ENCODE results near the gene P2RY6. TPM values are rescaled to one million over a fixed set of nuclear protein-coding genes. Genes with fewer than 3 reads are reported as not detected.
A peak's percentile ranks its signal among the peaks of the same experiment; 100 is the strongest.
"Not testable (repeated sequence)": the region's sequence is repeated elsewhere in the genome, so short reads cannot be mapped to it uniquely, and the experiment has no call there.

The P2RY6 gene
- total and polyA plus RNA-seq, 2 donors from 2014 or later: 6.7 to 17.9 TPM

DNA sequence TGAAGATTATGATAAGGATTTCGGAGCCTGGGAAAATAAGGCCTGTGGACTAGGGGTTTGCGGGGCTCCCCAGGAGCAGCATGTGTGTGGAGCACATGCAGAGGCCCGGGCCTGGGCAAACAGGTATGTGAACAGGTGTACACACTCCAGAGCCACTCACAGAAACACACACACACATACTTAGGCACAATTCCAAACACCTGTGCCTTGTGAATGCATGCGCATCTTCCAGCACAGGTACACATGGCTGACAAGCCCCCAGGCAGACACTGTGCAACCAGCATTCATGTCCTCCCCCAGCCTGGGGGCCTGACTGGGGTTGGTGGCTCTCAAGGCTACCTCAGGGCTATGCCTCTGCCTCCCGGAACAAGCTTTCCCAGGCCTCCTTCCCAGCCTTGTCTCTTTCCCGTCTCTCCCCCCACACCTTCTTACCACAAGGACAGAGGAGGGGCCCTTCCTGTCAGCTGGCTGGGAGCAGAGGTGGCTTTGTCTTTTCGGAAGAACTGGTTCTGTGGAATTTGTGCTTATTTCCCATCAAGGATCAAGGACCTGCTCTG, 2.6 kb upstream of the P2RY6 start:
- H3K4me1 ChIP-seq (ENCODE audit: control insufficient read depth in 2 of 3, insufficient read depth in 2 of 3, low read depth in 1 of 3, low read length in 3 of 3): peaks cover 0 to 30% (median 18%) of the 10 kb centered on the region in 3 donors
- TF ChIP-seq, protein P1, sequence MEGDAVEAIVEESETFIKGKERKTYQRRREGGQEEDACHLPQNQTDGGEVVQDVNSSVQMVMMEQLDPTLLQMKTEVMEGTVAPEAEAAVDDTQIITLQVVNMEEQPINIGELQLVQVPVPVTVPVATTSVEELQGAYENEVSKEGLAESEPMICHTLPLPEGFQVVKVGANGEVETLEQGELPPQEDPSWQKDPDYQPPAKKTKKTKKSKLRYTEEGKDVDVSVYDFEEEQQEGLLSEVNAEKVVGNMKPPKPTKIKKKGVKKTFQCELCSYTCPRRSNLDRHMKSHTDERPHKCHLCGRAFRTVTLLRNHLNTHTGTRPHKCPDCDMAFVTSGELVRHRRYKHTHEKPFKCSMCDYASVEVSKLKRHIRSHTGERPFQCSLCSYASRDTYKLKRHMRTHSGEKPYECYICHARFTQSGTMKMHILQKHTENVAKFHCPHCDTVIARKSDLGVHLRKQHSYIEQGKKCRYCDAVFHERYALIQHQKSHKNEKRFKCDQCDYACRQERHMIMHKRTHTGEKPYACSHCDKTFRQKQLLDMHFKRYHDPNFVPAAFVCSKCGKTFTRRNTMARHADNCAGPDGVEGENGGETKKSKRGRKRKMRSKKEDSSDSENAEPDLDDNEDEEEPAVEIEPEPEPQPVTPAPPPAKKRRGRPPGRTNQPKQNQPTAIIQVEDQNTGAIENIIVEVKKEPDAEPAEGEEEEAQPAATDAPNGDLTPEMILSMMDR (IDR thresholded peaks at IDR 0.05; ENCODE audit: borderline replicate concordance, extremely low read depth, insufficient read depth): no peak
- H3K27me3 ChIP-seq (ENCODE audit: control insufficient read depth, insufficient read depth, low read length): peaks cover 4% of the 10 kb centered on the region
- no peaks in the 10 kb centered on the region for H3K36me3 ChIP-seq (ENCODE audit: control insufficient read depth in 2 of 3, insufficient read depth in 3 of 3, low read length in 3 of 3)
- intact Hi-C loops (cut with DNase I): no loop called here
- DNase-seq (peak in 2 of 5 donors; percentile 33 to 35), FAIRE-seq (no peak)
- H3K27ac ChIP-seq (ENCODE audit: low read depth in 2 of 2, low read length in 2 of 2): no peak overlapping the region
- no peaks in the 10 kb centered on the region for H3K9me3 ChIP-seq (ENCODE audit: control insufficient read depth in 2 of 3, insufficient read depth in 1 of 3, low read length in 3 of 3)
- peak overlapping the region in 1 of 3 donors; percentile 3 for H3K9ac ChIP-seq (ENCODE audit: low read length in 3 of 3)
- H3K4me3 ChIP-seq (ENCODE audit: low read length in 3 of 3): no peak overlapping the region

DNA sequence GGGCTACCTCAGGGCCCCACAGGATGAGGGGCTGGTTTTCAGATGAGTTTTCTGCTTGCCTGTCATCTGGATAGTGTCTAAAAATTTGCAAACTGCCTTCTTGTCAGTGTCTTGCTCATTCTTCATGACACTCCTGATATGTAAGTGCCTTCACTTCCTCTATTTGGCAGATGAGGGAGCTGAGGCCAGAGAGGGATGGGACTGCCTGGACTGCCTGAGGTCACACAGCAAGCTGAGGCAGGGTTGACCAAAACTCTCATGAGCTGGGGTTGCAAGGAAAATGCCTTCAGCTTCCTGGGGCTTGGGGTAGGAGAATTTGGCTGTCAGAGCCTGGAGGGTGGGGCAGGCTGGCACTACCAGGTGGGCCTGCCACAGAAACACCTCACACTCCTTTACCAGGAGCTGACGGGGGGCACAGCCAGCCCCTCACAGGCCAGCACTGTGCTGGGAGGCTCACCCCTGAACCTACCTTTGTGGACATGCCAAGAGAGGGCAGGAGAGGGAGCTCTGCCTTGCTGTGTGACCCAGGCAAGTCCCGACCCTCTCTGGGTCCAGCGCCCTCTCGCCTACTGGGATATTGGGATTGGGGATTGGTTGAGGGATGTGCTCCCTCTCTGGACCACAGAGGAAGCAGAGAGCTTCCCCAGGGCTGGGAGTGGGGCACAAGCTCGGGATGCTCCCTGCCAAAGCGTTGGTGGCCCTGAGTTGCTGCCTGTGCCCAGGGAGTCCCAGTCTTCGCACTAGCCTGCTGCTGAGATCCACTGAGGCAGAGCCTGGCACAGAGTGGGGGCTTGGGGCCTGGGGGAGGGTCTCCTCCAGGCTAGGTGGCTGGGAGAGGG, 1.9 kb upstream of the P2RY6 start:
- Histone ChIP-seq H3K9me3 (ENCODE audit: control insufficient read depth in 2 of 3, insufficient read depth in 1 of 3, low read length in 3 of 3) (no peaks in the 10 kb centered on the region), H3K36me3 (ENCODE audit: control insufficient read depth in 2 of 3, insufficient read depth in 3 of 3, low read length in 3 of 3) (no peaks in the 10 kb centered on the region), H3K27me3 (ENCODE audit: control insufficient read depth, insufficient read depth, low read length) (no peaks in the 10 kb centered on the region), H3K9ac (ENCODE audit: low read length in 3 of 3) (peak overlapping the region in 1 of 3 donors; percentile 12), H3K27ac (ENCODE audit: low read depth in 2 of 2, low read length in 2 of 2) (peak overlapping the region in 1 of 2 donors; percentile 79), H3K4me3 (ENCODE audit: low read length in 3 of 3) (no peak overlapping the region), H3K4me1 (ENCODE audit: control insufficient read depth in 2 of 3, insufficient read depth in 2 of 3, low read depth in 1 of 3, low read length in 3 of 3) (peaks cover 0 to 26% (median 18%) of the 10 kb centered on the region in 3 donors)
- DNase-seq: peak in 1 of 5 donors; percentile 34
- intact Hi-C loops (cut with DNase I): no loop called here
- TF ChIP-seq, protein P1 (IDR thresholded peaks at IDR 0.05; ENCODE audit: borderline replicate concordance, extremely low read depth, insufficient read depth): no peak
- FAIRE-seq: no peak

DNA sequence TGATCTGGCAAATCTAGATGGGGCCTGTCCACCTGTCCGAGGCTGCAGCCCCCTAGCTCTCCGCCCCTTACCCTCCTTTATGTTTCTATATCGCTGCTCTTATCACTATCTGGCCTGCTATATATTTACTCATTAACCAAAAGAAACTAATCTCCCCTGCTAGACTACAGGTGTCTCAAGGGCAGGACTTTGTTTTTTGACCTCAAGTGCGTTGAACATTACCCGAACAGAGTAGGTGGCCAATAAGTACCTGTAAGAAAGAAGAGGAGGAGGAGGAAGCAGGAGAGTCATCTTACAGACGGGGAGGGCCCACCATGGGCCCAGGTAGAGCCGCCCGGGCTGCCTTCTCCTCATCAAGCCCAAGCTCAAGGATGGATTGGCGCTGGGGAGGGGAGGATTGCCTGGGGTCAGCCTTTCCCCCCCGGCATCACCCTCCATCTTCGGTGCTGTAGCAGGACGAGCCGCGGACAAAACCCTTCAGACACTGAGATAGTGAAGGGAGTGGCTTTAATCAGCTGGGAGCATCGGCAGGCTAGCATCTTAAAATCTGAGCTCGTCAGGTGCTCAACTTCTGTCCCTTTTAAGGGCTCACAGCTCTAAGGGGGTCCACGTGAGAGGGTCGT, 1.2 kb upstream of the P2RY6 start:
- peaks cover 0 to 26% (median 18%) of the 10 kb centered on the region in 3 donors for H3K4me1 ChIP-seq (ENCODE audit: control insufficient read depth in 2 of 3, insufficient read depth in 2 of 3, low read depth in 1 of 3, low read length in 3 of 3)
- TF ChIP-seq, protein P1 (IDR thresholded peaks at IDR 0.05; ENCODE audit: borderline replicate concordance, extremely low read depth, insufficient read depth): no peak
- no peak overlapping the region for H3K27ac ChIP-seq (ENCODE audit: low read depth in 2 of 2, low read length in 2 of 2)
- H3K9me3 ChIP-seq (ENCODE audit: control insufficient read depth in 2 of 3, insufficient read depth in 1 of 3, low read length in 3 of 3): no peaks in the 10 kb centered on the region
- H3K27me3 ChIP-seq (ENCODE audit: control insufficient read depth, insufficient read depth, low read length): no peaks in the 10 kb centered on the region
- H3K4me3 ChIP-seq (ENCODE audit: low read length in 3 of 3): no peak overlapping the region
- no peak for FAIRE-seq
- peak overlapping the region in 1 of 3 donors; percentile 12 for H3K9ac ChIP-seq (ENCODE audit: low read length in 3 of 3)
- no peaks in the 10 kb centered on the region for H3K36me3 ChIP-seq (ENCODE audit: control insufficient read depth in 2 of 3, insufficient read depth in 3 of 3, low read length in 3 of 3)
- peak in 2 of 5 donors; percentile 8 to 32 for DNase-seq
- intact Hi-C loops (cut with DNase I): no loop called here

DNA sequence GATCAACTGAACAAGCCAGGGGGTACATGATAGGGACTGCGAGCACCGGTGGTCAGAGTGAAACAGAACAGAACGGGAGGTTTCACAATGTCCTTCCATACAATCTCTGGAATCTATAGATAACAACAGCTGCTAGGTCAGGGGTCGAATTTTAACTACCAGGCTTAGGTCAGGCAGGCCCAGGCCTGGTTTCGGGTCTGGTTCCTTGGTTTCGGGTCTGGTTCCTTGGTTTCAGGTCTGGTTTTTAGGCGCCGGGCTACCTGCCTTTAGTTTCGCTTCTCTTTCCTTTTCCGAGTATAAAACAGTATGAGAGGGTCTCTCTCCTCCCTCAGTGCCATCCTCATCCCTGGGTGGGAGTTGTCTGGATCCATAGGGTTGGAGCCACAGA, 666 bp upstream of the P2RY6 start:
- FAIRE-seq; H3K4me3 ChIP-seq (ENCODE audit: low read length in 3 of 3); H3K27me3 ChIP-seq (ENCODE audit: control insufficient read depth, insufficient read depth, low read length); H3K9ac ChIP-seq (ENCODE audit: low read length in 3 of 3); intact Hi-C loops (cut with DNase I); DNase-seq; H3K36me3 ChIP-seq (ENCODE audit: control insufficient read depth in 2 of 3, insufficient read depth in 3 of 3, low read length in 3 of 3); H3K9me3 ChIP-seq (ENCODE audit: control insufficient read depth in 2 of 3, insufficient read depth in 1 of 3, low read length in 3 of 3): not testable (repeated sequence)
- H3K27ac ChIP-seq (ENCODE audit: low read depth in 2 of 2, low read length in 2 of 2): peak overlapping the region in 1 of 2 donors; percentile 20
- peaks cover 0 to 26% (median 18%) of the 10 kb centered on the region in 3 donors for H3K4me1 ChIP-seq (ENCODE audit: control insufficient read depth in 2 of 3, insufficient read depth in 2 of 3, low read depth in 1 of 3, low read length in 3 of 3)

Data from kidney (tissue), 14 donors.